NCI-H1694 (cell line): ENCODE measurements around the gene PRR30.

Experiments used
- DNase-seq: peaks from one replicate; lab custom pipeline; 2025; lab: John Stamatoyannopoulos, UW

The PRR30 gene

DNA sequence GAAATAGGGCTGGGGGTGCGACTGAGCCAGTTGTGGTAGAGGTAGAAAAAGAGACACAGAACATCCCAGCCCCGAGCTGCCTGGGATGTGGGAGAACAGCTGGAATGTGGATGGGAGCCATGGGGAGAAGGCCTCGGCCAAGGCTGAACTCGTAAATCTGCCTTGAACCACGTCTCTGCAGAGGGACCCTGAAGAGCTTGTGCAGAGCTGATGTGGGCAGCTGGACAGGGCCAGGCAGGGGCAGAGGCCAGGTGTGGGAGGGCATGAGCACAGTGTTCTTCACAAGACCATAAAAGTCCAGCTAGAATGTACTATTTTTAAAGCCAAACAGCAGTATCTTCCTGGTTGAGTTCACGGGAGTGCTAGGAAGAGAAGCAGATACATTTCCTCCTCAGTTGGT, 15.3 kb upstream of the PRR30 start:
- DNase-seq, result no peak

GRCh38 chr2:27152796-27153464, 13.7 kb upstream of the PRR30 start:
- no peak for DNase-seq

GRCh38 chr2:27152102-27152795, 13.0 kb upstream of the PRR30 start:
- DNase-seq, result no peak

GRCh38 chr2:27150639-27151230, 11.5 kb upstream of the PRR30 start:
- no peak for DNase-seq

DNA sequence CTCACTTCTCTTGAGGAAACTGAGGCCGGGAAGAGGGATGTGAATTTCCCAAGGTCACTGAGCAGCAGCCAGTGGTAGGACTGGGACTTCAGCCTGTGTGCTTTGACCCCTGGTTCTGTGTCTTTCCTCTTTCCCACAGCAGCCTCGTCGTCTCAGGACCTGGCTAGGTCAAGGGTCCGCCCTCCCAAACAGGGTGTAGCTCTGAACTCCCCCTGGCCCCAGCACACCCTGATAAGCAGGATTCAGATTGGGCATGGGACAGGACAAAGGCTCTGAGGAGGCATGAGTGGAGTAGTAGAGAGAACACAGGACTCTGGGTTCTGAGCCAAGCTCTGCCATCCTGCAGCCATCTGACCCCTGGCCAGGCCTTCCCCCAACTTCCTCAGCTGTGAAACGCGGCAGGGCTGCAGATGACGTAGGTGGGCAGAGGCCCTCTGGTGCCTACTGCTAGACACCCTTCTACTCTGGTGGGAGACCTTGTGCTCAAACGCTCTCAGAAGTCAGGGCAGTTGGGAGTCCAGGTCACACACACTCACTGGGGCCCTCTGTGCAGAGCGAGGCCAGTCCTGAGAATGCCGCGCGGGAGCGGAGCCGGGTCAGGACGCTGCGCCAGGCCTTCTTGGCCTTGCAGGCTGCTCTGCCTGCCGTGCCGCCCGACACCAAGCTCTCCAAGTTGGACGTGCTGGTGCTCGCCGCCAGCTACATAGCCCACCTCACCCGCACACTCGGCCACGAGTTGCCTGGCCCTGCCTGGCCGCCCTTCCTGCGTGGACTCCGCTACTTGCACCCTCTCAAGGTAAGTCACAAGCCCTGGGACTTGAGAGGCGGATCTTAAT, 10.6 kb upstream of the PRR30 start:
- no peak for DNase-seq

DNA sequence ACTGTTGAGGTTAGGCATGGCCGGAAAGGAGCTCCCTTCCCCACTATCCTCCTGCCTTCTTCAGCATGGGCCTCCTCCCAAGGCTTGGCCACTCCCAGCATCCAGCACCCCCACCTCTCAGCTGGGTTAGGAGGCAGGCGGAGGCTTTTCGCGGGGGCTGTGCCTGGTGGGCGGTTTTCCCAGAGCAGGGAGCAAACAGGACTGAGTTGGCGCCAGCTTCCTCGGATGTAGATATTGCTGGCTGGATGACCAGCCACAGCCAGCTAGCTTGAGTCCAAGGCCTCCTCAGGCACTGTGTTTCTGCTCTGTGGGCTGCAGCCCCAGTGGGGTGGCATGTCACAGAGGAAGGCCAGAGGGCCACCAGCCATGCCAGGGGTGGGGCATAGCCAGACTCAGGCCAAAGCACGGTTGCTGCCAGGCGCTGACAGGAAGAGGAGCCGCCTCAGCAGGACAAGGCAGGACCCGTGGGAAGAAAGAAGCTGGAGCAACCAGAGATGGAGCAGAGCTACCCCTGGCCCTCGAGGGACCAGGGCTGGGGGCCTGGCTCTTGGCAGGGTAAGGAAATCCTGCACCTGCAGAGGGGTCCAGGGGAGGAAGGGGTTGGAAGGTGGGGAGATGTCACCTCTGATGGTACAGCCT, 9.7 kb upstream of the PRR30 start, which contains the start of gene TCF23:
Gene TCF23, plus strand, starts transcription at position 204 of the 639 bp plus-strand sequence. Its CDS starts 130 bp downstream, at position 334.
- no peak for DNase-seq

DNA sequence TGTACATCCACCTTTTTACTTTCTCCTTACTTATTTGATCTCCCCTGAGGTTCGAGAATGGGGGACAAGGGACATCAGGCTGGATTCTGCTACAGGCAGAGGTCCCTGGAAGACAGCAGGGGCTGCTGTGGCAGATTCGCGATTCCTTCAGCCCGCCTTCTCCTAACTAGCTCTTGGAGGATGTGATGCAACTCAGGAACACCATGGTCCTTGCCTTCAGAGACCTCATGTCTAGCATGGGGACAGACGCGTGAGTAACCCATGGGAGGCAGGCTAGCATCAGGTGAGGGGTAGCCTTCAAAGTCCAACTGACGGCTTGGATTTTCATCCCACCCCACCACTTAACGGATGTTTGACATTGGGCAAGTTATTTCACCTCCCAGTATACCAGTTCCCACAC, 8.7 kb upstream of the PRR30 start:
- no peak for DNase-seq

- no peak for DNase-seq
Observed at GRCh38 chr2:27145682-27146081, 6.5 kb upstream of the PRR30 start.

- no peak for DNase-seq
Observed at GRCh38 chr2:27143285-27143684, 4.1 kb upstream of the PRR30 start.

GRCh38 chr2:27138111-27138510, 1.1 kb downstream of the PRR30 start:
- DNase-seq, result no peak

- no peak for DNase-seq
Observed at GRCh38 chr2:27137322-27137935, 1.8 kb downstream of the PRR30 start.

- no peak for DNase-seq
Observed at GRCh38 chr2:27136751-27137150, 2.5 kb downstream of the PRR30 start.

DNA sequence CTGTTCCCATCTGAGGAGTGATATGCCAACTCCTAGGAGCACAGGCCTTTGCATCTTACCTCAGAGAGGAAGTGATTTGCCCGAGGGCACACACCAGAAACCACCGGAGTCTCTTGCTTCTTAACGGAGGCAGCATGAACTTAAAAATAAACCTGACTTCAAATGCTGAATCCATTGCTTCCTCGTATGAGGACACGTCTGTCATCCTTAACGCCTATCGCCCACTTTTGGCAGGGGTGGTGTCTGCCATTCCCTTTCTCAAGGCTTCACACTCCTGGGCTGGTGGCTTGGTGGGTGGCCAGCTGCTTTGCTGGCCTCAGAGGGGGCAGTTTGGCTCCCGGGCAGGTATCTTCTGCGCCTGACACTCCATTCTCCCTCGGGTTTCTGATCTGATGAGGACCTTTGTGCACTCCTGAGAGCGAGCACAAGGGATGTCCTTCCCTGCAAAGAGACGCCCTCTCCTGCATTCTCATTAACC, 3.7 kb downstream of the PRR30 start:
- no peak for DNase-seq

GRCh38 chr2:27134781-27135477, 4.3 kb downstream of the PRR30 start:
- no peak for DNase-seq

DNA sequence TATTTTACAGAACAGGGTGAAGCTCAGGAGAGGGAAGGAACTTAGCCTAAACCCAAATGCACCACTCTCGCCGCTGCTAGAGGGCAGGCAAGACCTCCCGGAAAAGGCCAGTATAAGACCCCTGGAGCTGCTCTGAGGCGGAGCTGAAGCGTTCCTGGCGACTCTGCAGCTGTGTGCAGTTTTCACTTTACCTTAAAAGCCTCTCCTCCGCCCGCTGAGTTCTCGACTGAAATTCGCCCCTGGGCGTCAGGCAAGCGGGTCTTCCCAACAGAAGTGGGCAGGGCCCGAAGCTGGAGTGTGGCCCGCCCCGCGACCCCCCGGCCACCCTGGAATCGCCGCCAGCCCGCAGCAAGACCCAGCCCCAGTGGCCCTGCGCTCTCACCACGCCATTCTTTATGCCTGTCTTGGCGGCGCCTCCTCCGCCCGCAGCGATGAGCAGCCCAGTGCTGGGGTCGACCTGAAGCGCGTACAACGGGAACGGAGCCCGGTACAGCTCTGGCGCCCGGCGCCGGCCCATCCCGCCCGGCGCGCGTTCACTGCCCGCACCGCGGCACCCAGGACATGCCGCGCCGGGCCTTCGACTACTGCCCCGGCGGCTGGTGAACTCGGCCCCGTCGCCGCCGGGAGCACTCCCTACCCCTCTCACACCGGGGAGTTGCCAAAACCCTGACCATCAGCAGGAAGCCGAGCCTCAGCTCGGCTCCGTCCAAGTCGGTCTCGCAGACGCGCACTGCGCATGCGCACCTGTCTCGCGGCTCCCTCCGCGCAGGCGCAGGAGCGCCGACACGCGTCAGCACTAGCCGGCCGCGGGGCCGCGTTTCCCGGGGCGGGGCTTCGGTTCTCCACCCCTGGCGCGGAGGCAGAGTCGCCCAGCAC, 5.1 kb downstream of the PRR30 start, which contains the start of gene PREB:
Gene PREB, minus strand, starts transcription at position 732 of the 876 bp plus-strand sequence. Its CDS starts 215 bp downstream, at position 517.
- peak; percentile 89 for DNase-seq

- DNase-seq, result no peak
Observed at GRCh38 chr2:27133195-27133875, 5.9 kb downstream of the PRR30 start.

GRCh38 chr2:27131429-27131828, 7.8 kb downstream of the PRR30 start:
- DNase-seq, result no peak

DNA sequence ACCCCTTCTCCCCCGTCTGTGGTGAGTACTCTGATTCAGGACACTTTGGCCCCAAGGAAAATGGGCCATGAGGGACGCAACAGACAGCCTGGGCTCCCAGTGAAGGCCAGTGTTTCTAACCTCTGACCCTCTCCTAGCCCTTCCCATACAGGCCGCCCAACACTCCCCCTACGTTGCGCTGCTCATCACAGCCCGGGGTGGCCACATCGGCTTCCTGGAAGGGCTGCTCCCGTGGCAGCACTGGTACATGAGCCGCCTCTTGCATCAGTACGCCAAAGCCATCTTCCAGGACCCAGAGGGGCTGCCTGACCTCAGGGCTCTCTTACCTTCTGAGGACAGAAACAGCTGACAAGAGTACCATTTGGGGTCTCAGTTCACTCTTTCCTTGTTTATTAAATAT, 8.8 kb downstream of the PRR30 start:
- DNase-seq, result no peak
